Left lung (tissue), 10 donors: ENCODE data around the gene CUX1. TPM values are rescaled to one million over a fixed set of nuclear protein-coding genes. Genes with fewer than 3 reads are reported as not detected.

ENCODE experiments used
- ATAC-seq: fragments of 200-7000 bp; cut with Tn5 transposase; one replicate; pipeline ENCODE4 v1.9.1; 2020; ENCODE audit warnings: moderate library complexity
- DNase-seq, 4 donors: peaks; one replicate each; pipeline ENCODE4 v3.0.0-alpha.2; 2013 to 2020
- H3K27ac ChIP-seq, 2 donors: fragments of 200-600 bp; sonication (generic) in 1 of 2; one replicate each; pipeline versions ENCODE4 v1.5.0 to v1.8.0; 2020 to 2021
- H3K27me3 ChIP-seq, 2 donors: fragments of 200-600 bp; sonication (generic) in 1 of 2; one replicate each; pipeline versions ENCODE4 v1.5.0 to v1.8.0; 2020 to 2021
- H3K36me3 ChIP-seq, 2 donors: fragments of 200-600 bp; sonication (generic) in 1 of 2; one replicate each; pipeline versions ENCODE4 v1.5.0 to v1.8.0; 2020 to 2021
- H3K4me1 ChIP-seq, 2 donors: fragments of 200-600 bp; one replicate each; pipeline ENCODE4 v1.8.0; 2021
- H3K4me3 ChIP-seq, 2 donors: fragments of 200-600 bp; sonication (generic) in 1 of 2; one replicate each; pipeline versions ENCODE4 v1.5.0 to v1.8.0; 2020 to 2021; ENCODE audit warnings: mild to moderate bottlenecking in 1 of 2
- H3K9me3 ChIP-seq, 2 donors: fragments of 200-600 bp; sonication (generic) in 1 of 2; one replicate each; pipeline versions ENCODE4 v1.5.0 to v1.8.0; 2020 to 2021
- CTCF ChIP-seq, 2 donors: fragments of 200-600 bp; sonication (generic) in 1 of 2; IDR thresholded peaks; one replicate each; pipeline versions ENCODE4 v1.5.0 to v1.8.0; 2021; ENCODE audit warnings: antibody characterized with exemption in 2 of 2
- intact Hi-C, 2 donors: fragments of 100-400 bp; cut with DNase I; formaldehyde crosslinking; loops; one replicate each; pipeline versions ENCODE4 v1.11.2 to v1.14.2; 2022
- polyA plus RNA-seq, 6 donors: library from polyadenylated mRNA; unstranded; fragments of 120-200 nt; gene quantifications; one replicate each; pipeline ENCODE4 v1.2.1, GENCODE V29; 2013; ENCODE audit not compliant: insufficient read length in 6 of 6
- total RNA-seq, 2 donors: library from RNA; stranded (reverse); fragmentation: NEBNext Ultra II Directional; extraction: Animal tissue kit (Norgen Biotek cat#: 25700); gene quantifications; one replicate each; pipeline ENCODE4 v1.2.1, GENCODE V29; 2021
- donor health status: DM: no; HTN: yes; CAD: no.
- donor health status: DM: no; HTN: no; CAD: no.

The CUX1 gene
- total and polyA plus RNA-seq, 8 donors, result 86.4 to 157 (median 96.4) TPM

- Histone ChIP-seq H3K27me3 (peaks cover 4 to 31% of the 10 kb centered on the region in 2 donors), H3K27ac (no peak overlapping the region), H3K36me3 (no peaks in the 10 kb centered on the region), H3K4me1 (peaks cover 0 to 13% of the 10 kb centered on the region in 2 donors), H3K4me3 (no peak overlapping the region), H3K9me3 (no peaks in the 10 kb centered on the region)
- ATAC-seq (peak; percentile 47), DNase-seq (no peak)
- intact Hi-C loops, result loop anchor here in 1 of 2 donors (10.0 kb wide), 1 partner anchor 109 kb away; no protein-coding TSS in a partner anchor
- TF ChIP-seq CTCF (IDR thresholded peaks at IDR 0.05), result no peak
These were observed 14.0 kb upstream of the CUX1 start for GRCh38 chr7:101803203-101804087.

- peak in 1 of 4 donors; percentile 32 for DNase-seq
- H3K27me3 ChIP-seq, result peaks cover 4 to 31% of the 10 kb centered on the region in 2 donors
- peak; percentile 85 for ATAC-seq
- no peaks in the 10 kb centered on the region for H3K9me3 ChIP-seq
- TF ChIP-seq CTCF (IDR thresholded peaks at IDR 0.05), result no peak
- H3K4me3 ChIP-seq, result no peak overlapping the region
- peaks cover 0 to 13% of the 10 kb centered on the region in 2 donors for H3K4me1 ChIP-seq
- H3K36me3 ChIP-seq, result no peaks in the 10 kb centered on the region
- intact Hi-C loops, result loop anchor here in 1 of 2 donors (10.0 kb wide), 1 partner anchor 110 kb away; no protein-coding TSS in a partner anchor
- H3K27ac ChIP-seq, result no peak overlapping the region
These were observed 13.1 kb upstream of the CUX1 start for GRCh38 chr7:101804088-101804963.

- peak; percentile 10 to 17 for TF ChIP-seq CTCF (IDR thresholded peaks at IDR 0.05)
- H3K4me3 ChIP-seq, result no peak overlapping the region
- no peaks in the 10 kb centered on the region for H3K9me3 ChIP-seq
- peaks cover 4 to 31% of the 10 kb centered on the region in 2 donors for H3K27me3 ChIP-seq
- no peak overlapping the region for H3K27ac ChIP-seq
- intact Hi-C loops, result loop anchor here in 1 of 2 donors (10.0 kb wide), 1 partner anchor 110 kb away; no protein-coding TSS in a partner anchor
- H3K4me1 ChIP-seq, result peaks cover 0 to 13% of the 10 kb centered on the region in 2 donors
- H3K36me3 ChIP-seq, result no peaks in the 10 kb centered on the region
- DNase-seq, result no peak
- ATAC-seq, result peak; percentile 65
These were observed 12.5 kb upstream of the CUX1 start for GRCh38 chr7:101804967-101805366.

GRCh38 chr7:101812595-101812994 lies 4.8 kb upstream of the CUX1 start:
- Histone ChIP-seq H3K4me3 (no peak overlapping the region), H3K27ac (no peak overlapping the region), H3K27me3 (no peaks in the 10 kb centered on the region), H3K36me3 (no peaks in the 10 kb centered on the region), H3K9me3 (no peaks in the 10 kb centered on the region), H3K4me1 (peaks cover 0 to 16% of the 10 kb centered on the region in 2 donors)
- TF ChIP-seq CTCF (IDR thresholded peaks at IDR 0.05), result no peak
- no peak for ATAC-seq
- DNase-seq, result no peak
- intact Hi-C loops, result no loop called here
